Activated B cell treated with CpG ODN at 0.5 μM for 24 hours (primary cell): Measurements from ENCODE around the gene THRSP. TPM values are rescaled to one million over a fixed set of nuclear protein-coding genes. Genes with fewer than 3 reads are reported as not detected.

ENCODE experiments used
- ATAC-seq: fragments of 200-7000 bp; cut with Tn5 transposase; one replicate; pipeline ENCODE4 v1.10.0; 2021; ENCODE audit warnings: low read depth, mild to moderate bottlenecking, moderate library complexity
- CTCF ChIA-PET: fragments of 350-600 bp; sonication (Branson Sonifier 250); formaldehyde crosslinking; loops from one replicate; lab custom pipeline; 2021; ENCODE audit warnings: antibody characterized with exemption; lab: Charles Lee
- POLR2A ChIA-PET: fragments of 350-600 bp; sonication (Branson Sonifier 250); formaldehyde crosslinking; loops from one replicate; lab custom pipeline; 2021; ENCODE audit warnings: antibody characterized with exemption; lab: Charles Lee
- DNase-seq: peaks from one replicate; pipeline ENCODE4 v3.0.0; 2022
- H3K27ac Mint-ChIP-seq: one replicate; pipeline ENCODE4 v1.8.0; 2020; ENCODE audit warnings: mixed read lengths
- H3K27me3 Mint-ChIP-seq: one replicate; pipeline ENCODE4 v1.8.0; 2021; ENCODE audit warnings: mixed read lengths
- H3K36me3 Mint-ChIP-seq: one replicate; pipeline ENCODE4 v1.8.0; 2021; ENCODE audit warnings: low read depth, mixed read lengths
- H3K4me1 Mint-ChIP-seq: one replicate; pipeline ENCODE4 v1.8.0; 2021; ENCODE audit warnings: mixed read lengths
- H3K4me3 Mint-ChIP-seq: one replicate; pipeline ENCODE4 v1.8.0; 2020; ENCODE audit warnings: mild to moderate bottlenecking, mixed read lengths
- H3K9me3 Mint-ChIP-seq: one replicate; pipeline ENCODE4 v1.8.0; 2020; ENCODE audit warnings: mixed read lengths
- CTCF ChIP-seq: fragments of 200-600 bp; IDR thresholded peaks from one replicate; pipeline ENCODE4 v1.8.0; 2022; ENCODE audit warnings: antibody characterized with exemption, mild to moderate bottlenecking
- intact Hi-C: fragments of 100-400 bp; cut with micrococcal nuclease; formaldehyde crosslinking; loops from one replicate; pipeline ENCODE4 v1.15.1; 2024
- total RNA-seq: library from RNA; stranded (reverse); gene quantifications from 2 replicates; pipeline ENCODE4 v1.2.3, GENCODE V29; 2022

The THRSP gene
- total RNA-seq, 1 donor from 2014 or later = not detected

GRCh38 chr11:78079232-78080083, 15.8 kb downstream of the THRSP start, which contains the start of gene NDUFC2:
TSS of gene NDUFC2 (minus strand) at chr11:78079862. CDS start at chr11:78079744, 118 bp downstream.
- Mint-ChIP-seq H3K9me3 (no peaks in the 10 kb centered on the region), H3K4me3 (peak within 1 kb of the TSS; percentile 93), H3K27me3 (no peaks in the 10 kb centered on the region), H3K27ac (peak within 1 kb of the TSS; percentile 86), H3K4me1 (peaks cover 51% of the 10 kb centered on the region), H3K36me3 (peaks cover 12% of the 10 kb centered on the region)
- ChIA-PET POLR2A (interaction anchor here (0.5 to 2.0 kb wide), 8 partner anchors 9 to 495 kb away, joined by 3 to 17 read pairs (median 5); partner anchors contain the start of genes ALG8, INTS4, KCTD21 and NARS2), CTCF (interaction anchor here (1.3 to 2.3 kb wide), 2 partner anchors 33 to 485 kb away, joined by 4 to 6 read pairs; no protein-coding TSS in a partner anchor)
- intact Hi-C loops = loop anchor here (1.0 to 10.0 kb wide), 5 partner anchors 59 to 495 kb away; partner anchors contain the start of genes ALG8, GAB2, KCTD21 and NARS2
- peak; percentile 79 for ATAC-seq
- TF ChIP-seq CTCF = no peak
- peak; percentile 60 for DNase-seq

DNA sequence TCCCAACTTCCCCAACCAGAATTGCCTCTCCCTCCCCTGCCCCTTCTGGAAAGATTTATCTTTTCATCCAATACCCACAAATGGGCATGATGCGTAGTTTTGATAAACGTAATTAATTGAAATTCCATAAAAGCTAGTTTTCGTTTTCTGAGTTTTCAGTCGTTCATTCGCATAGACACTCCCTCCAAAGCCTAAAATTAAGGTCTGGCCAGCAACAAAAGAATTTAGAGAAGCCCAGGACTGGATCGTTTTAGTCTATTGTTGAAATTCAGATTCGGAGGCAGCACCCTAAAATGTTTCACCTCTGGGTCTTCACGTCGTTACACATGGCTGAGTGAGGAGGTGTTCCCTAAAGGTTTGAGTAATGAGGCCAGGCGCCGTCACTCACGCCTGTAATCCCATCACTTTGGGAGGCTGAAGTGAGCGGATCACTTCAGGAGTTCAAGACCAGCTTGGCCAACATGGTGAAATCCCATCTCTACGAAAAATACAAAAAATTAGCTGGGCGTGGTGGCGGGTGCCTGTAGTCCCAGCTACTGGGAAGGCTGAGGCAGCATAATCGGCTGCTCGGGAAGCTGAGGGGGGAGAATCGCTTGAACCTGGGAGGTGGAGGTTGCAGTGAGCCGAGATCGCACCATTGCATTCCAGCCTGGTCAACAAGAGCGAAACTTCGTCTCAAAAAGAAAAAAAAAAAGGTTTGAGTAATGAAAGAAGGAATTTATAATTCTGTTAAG, 16.6 kb downstream of the THRSP start:
- Mint-ChIP-seq H3K27me3 (no peaks in the 10 kb centered on the region), H3K9me3 (no peaks in the 10 kb centered on the region), H3K4me1 (peaks cover 46% of the 10 kb centered on the region), H3K4me3 (peak overlapping the region; percentile 93), H3K36me3 (peaks cover 10% of the 10 kb centered on the region), H3K27ac (peak overlapping the region; percentile 86)
- DNase-seq (no peak), ATAC-seq (no peak)
- intact Hi-C loops = no loop called here
- POLR2A ChIA-PET = interaction anchor here (1.0 to 2.0 kb wide), 5 partner anchors 9 to 495 kb away, joined by 3 to 17 read pairs (median 11); partner anchors contain the start of genes ALG8, INTS4, KCTD21 and NARS2
- TF ChIP-seq CTCF = no peak
- CTCF ChIA-PET = no interaction called here

DNA sequence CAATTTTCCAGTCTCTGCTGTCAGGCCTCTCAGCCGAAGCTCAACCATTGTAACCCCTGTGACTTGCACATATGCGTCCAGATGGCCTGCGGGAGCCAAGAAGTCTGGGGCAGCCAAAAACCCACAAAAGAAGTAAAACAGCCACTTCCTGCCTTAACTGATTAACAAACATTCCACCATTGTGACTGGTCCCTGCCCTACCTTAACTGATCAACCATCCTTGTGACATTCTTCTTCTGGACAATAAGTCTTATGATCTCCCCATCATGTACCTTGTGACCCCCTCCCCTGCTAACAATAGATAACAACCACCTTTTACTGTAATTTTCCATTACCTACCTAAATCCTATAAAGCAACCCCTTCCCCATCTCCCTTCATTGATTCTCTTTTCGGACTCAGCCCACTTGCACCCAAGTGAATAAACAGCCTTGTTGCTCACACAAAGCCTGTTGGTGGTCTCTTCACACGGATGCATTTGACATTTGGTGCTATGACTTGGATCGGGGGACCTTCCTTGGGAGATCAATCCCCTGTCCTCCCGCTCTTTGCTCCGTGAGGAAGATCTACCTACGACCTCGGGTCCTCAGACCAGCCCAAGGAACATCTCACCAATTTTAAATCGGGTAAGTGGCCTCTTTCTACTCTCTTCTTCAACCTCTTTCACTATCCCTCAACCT, 17.3 kb downstream of the THRSP start:
- ChIA-PET CTCF (no interaction called here), POLR2A (no interaction called here)
- H3K27me3 Mint-ChIP-seq = no peaks in the 10 kb centered on the region
- peaks cover 41% of the 10 kb centered on the region for H3K4me1 Mint-ChIP-seq
- peaks cover 8% of the 10 kb centered on the region for H3K36me3 Mint-ChIP-seq
- H3K9me3 Mint-ChIP-seq = no peaks in the 10 kb centered on the region
- no peak overlapping the region for H3K27ac Mint-ChIP-seq
- intact Hi-C loops = no loop called here
- no peak for TF ChIP-seq CTCF
- no peak for DNase-seq
- no peak for ATAC-seq
- H3K4me3 Mint-ChIP-seq = peak overlapping the region; percentile 93

DNA sequence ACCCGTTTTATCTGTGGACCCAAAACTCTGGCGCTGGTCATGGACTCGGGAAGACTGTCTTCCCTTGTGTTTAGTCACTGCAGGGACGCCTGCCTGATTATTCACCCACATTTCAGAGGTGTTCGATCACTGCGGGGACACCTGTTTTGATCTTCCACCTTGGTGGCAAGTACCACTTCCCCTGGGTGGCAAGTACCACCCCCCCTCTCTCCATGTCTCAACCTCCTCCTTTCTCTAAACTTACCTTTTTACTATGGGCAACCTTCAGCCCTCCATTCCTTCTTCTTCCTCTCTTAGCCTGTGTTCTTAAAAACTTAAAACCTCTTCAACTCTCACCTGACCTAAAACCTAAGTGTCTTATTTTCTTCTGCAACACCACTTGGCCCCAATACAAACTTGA, 17.9 kb downstream of the THRSP start:
- ChIA-PET POLR2A (no interaction called here), CTCF (no interaction called here)
- ATAC-seq (no peak), DNase-seq (no peak)
- Mint-ChIP-seq H3K36me3 (peaks cover 7% of the 10 kb centered on the region), H3K4me1 (peaks cover 35% of the 10 kb centered on the region), H3K4me3 (no peak overlapping the region), H3K9me3 (no peaks in the 10 kb centered on the region), H3K27me3 (no peaks in the 10 kb centered on the region), H3K27ac (no peak overlapping the region)
- TF ChIP-seq CTCF = no peak
- intact Hi-C loops = no loop called here
